ENCODE measurements around the gene ARHGAP42.

The ARHGAP42 gene

GRCh38 chr11:100687630-100688395 is 725 bp downstream of the ARHGAP42 start:
- Mint-ChIP-seq H3K36me3 (ENCODE audit: insufficient read depth) (no peaks in the 10 kb centered on the region), H3K9me3 (peaks cover 0 to 7% of the 10 kb centered on the region in 2 donors), H3K4me1 (ENCODE audit: low read depth in 2 of 2) (peaks cover 0 to 3% of the 10 kb centered on the region in 2 donors), H3K27ac (peak overlapping the region in 1 of 2 donors; percentile 72), H3K27me3 (peaks cover 11 to 22% of the 10 kb centered on the region in 2 donors), H3K4me3 (peak overlapping the region; percentile 59 to 68)
- no peak for DNase-seq
- ATAC-seq (replicated peaks) = peak; percentile 12

- peaks cover 0 to 3% of the 10 kb centered on the region in 2 donors for H3K4me1 Mint-ChIP-seq (ENCODE audit: low read depth in 2 of 2)
- peaks cover 0 to 5% of the 10 kb centered on the region in 2 donors for H3K9me3 Mint-ChIP-seq
- no peak for DNase-seq
- ATAC-seq (replicated peaks) = no peak
- peaks cover 11 to 22% of the 10 kb centered on the region in 2 donors for H3K27me3 Mint-ChIP-seq
- no peaks in the 10 kb centered on the region for H3K36me3 Mint-ChIP-seq (ENCODE audit: insufficient read depth)
- H3K27ac Mint-ChIP-seq = no peak overlapping the region
- no peak overlapping the region for H3K4me3 Mint-ChIP-seq
These were observed 2.1 kb downstream of the ARHGAP42 start for GRCh38 chr11:100689141-100689540.

GRCh38 chr11:100691896-100692653 is 5.0 kb downstream of the ARHGAP42 start:
- peaks cover 4 to 13% of the 10 kb centered on the region in 2 donors for H3K27me3 Mint-ChIP-seq
- H3K9me3 Mint-ChIP-seq = peaks cover 0 to 2% of the 10 kb centered on the region in 2 donors
- DNase-seq = no peak

GRCh38 chr11:100695911-100696310 is 8.8 kb downstream of the ARHGAP42 start:
- DNase-seq (no peak), ATAC-seq (replicated peaks) (no peak)
- H3K27ac Mint-ChIP-seq = no peak overlapping the region
- no peak overlapping the region for H3K4me3 Mint-ChIP-seq
- no peaks in the 10 kb centered on the region for H3K27me3 Mint-ChIP-seq
- H3K4me1 Mint-ChIP-seq (ENCODE audit: low read depth in 2 of 2) = no peaks in the 10 kb centered on the region
- H3K9me3 Mint-ChIP-seq = peaks cover 0 to 3% of the 10 kb centered on the region in 2 donors
- no peaks in the 10 kb centered on the region for H3K36me3 Mint-ChIP-seq (ENCODE audit: insufficient read depth)

More at GRCh38 chr11:100691896-100692653, 5.0 kb downstream of the ARHGAP42 start:
- Mint-ChIP-seq H3K27ac (no peak overlapping the region), H3K4me1 (ENCODE audit: low read depth in 2 of 2) (peaks cover 0 to 3% of the 10 kb centered on the region in 2 donors), H3K36me3 (ENCODE audit: insufficient read depth) (no peaks in the 10 kb centered on the region), H3K4me3 (no peak overlapping the region)
- no peak for ATAC-seq (replicated peaks)

- Mint-ChIP-seq H3K9me3 (peaks cover 0 to 1% of the 10 kb centered on the region in 2 donors), H3K27ac (no peak overlapping the region), H3K27me3 (no peaks in the 10 kb centered on the region), H3K4me1 (ENCODE audit: low read depth in 2 of 2) (no peaks in the 10 kb centered on the region), H3K4me3 (no peak overlapping the region), H3K36me3 (ENCODE audit: insufficient read depth) (no peaks in the 10 kb centered on the region)
- ATAC-seq (replicated peaks) = no peak
- DNase-seq = no peak
These were observed 16.1 kb downstream of the ARHGAP42 start for GRCh38 chr11:100703139-100703538.

GRCh38 chr11:100703801-100704575 is 16.9 kb downstream of the ARHGAP42 start:
- no peak overlapping the region for H3K27ac Mint-ChIP-seq
- peaks cover 0 to 1% of the 10 kb centered on the region in 2 donors for H3K9me3 Mint-ChIP-seq
- DNase-seq (no peak), ATAC-seq (replicated peaks) (no peak)
- no peak overlapping the region for H3K4me3 Mint-ChIP-seq
- H3K36me3 Mint-ChIP-seq (ENCODE audit: insufficient read depth) = no peaks in the 10 kb centered on the region
- H3K4me1 Mint-ChIP-seq (ENCODE audit: low read depth in 2 of 2) = no peaks in the 10 kb centered on the region
- H3K27me3 Mint-ChIP-seq = no peaks in the 10 kb centered on the region

- DNase-seq (no peak), ATAC-seq (replicated peaks) (no peak)
- H3K9me3 Mint-ChIP-seq = no peaks in the 10 kb centered on the region
- H3K36me3 Mint-ChIP-seq (ENCODE audit: insufficient read depth) = no peaks in the 10 kb centered on the region
- H3K27ac Mint-ChIP-seq = no peak overlapping the region
- H3K4me3 Mint-ChIP-seq = no peak overlapping the region
- no peaks in the 10 kb centered on the region for H3K27me3 Mint-ChIP-seq
- no peaks in the 10 kb centered on the region for H3K4me1 Mint-ChIP-seq (ENCODE audit: low read depth in 2 of 2)
These were observed 18.4 kb downstream of the ARHGAP42 start for GRCh38 chr11:100705447-100705846.

- Mint-ChIP-seq H3K27me3 (no peaks in the 10 kb centered on the region), H3K4me1 (ENCODE audit: low read depth in 2 of 2) (no peaks in the 10 kb centered on the region), H3K9me3 (no peaks in the 10 kb centered on the region), H3K36me3 (ENCODE audit: insufficient read depth) (no peaks in the 10 kb centered on the region), H3K4me3 (no peak overlapping the region), H3K27ac (no peak overlapping the region)
- ATAC-seq (replicated peaks) (no peak), DNase-seq (no peak)
These were observed 19.1 kb downstream of the ARHGAP42 start for GRCh38 chr11:100706179-100706578.

- H3K4me1 Mint-ChIP-seq (ENCODE audit: low read depth in 2 of 2) = no peaks in the 10 kb centered on the region
- no peak overlapping the region for H3K4me3 Mint-ChIP-seq
- ATAC-seq (replicated peaks) = no peak
These were observed 22.3 kb downstream of the ARHGAP42 start for GRCh38 chr11:100709233-100709957.

GRCh38 chr11:100711984-100712383 is 24.9 kb downstream of the ARHGAP42 start:
- Mint-ChIP-seq H3K27me3 (no peaks in the 10 kb centered on the region), H3K4me1 (ENCODE audit: low read depth in 2 of 2) (no peaks in the 10 kb centered on the region), H3K9me3 (peaks cover 0 to 15% of the 10 kb centered on the region in 2 donors), H3K4me3 (no peak overlapping the region), H3K27ac (no peak overlapping the region), H3K36me3 (ENCODE audit: insufficient read depth) (no peaks in the 10 kb centered on the region)
- no peak for ATAC-seq (replicated peaks)
- DNase-seq = no peak

More at GRCh38 chr11:100709233-100709957, 22.3 kb downstream of the ARHGAP42 start:
- no peak for DNase-seq
- Mint-ChIP-seq H3K36me3 (ENCODE audit: insufficient read depth) (no peaks in the 10 kb centered on the region), H3K27me3 (no peaks in the 10 kb centered on the region), H3K9me3 (peaks cover 0 to 7% of the 10 kb centered on the region in 2 donors), H3K27ac (no peak overlapping the region)

GRCh38 chr11:100712583-100712982 is 25.5 kb downstream of the ARHGAP42 start:
- no peak overlapping the region for H3K4me3 Mint-ChIP-seq
- H3K36me3 Mint-ChIP-seq (ENCODE audit: insufficient read depth) = no peaks in the 10 kb centered on the region
- ATAC-seq (replicated peaks) (no peak), DNase-seq (no peak)
- no peaks in the 10 kb centered on the region for H3K27me3 Mint-ChIP-seq
- peaks cover 0 to 15% of the 10 kb centered on the region in 2 donors for H3K9me3 Mint-ChIP-seq
- no peaks in the 10 kb centered on the region for H3K4me1 Mint-ChIP-seq (ENCODE audit: low read depth in 2 of 2)
- H3K27ac Mint-ChIP-seq = no peak overlapping the region

- Mint-ChIP-seq H3K4me1 (ENCODE audit: low read depth in 2 of 2) (no peaks in the 10 kb centered on the region), H3K27ac (no peak overlapping the region), H3K36me3 (ENCODE audit: insufficient read depth) (no peaks in the 10 kb centered on the region), H3K4me3 (no peak overlapping the region), H3K27me3 (no peaks in the 10 kb centered on the region), H3K9me3 (peaks cover 0 to 15% of the 10 kb centered on the region in 2 donors)
- no peak for DNase-seq
- no peak for ATAC-seq (replicated peaks)
These were observed 28.2 kb downstream of the ARHGAP42 start for GRCh38 chr11:100715165-100715761.
